Embryonic facial prominence (tissue), 1 donor: ENCODE measurements around the gene LGALS9.
"Not testable (repeated sequence)": the region's sequence is repeated elsewhere in the genome, so short reads cannot be mapped to it uniquely, and the experiment has no call there.

Experiments
- DNase-seq: peaks from one replicate; pipeline ENCODE4 v3.0.0-alpha.2; 2016; ENCODE audit errors: extremely low spot score

The LGALS9 gene

DNA sequence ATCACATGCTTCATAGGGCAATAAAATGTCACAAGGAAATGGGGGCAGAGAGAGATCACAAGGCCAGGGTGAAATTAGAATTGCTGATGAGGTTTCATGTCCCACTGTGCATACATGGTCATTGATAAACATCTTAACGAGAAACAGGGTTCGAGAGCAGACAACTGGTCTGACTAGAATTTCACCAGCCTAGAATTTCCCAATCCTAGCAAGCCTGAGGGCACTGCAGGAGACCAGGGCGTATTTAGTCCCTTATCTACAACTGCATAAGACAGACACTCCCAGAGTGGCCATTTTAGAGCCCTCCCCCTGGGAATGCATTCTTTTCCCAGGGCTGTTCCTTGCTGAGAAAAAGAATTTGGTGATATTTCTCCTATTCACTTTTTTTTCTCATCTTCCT, 55.3 kb downstream of the LGALS9 start:
- DNase-seq = not testable (repeated sequence)

DNA sequence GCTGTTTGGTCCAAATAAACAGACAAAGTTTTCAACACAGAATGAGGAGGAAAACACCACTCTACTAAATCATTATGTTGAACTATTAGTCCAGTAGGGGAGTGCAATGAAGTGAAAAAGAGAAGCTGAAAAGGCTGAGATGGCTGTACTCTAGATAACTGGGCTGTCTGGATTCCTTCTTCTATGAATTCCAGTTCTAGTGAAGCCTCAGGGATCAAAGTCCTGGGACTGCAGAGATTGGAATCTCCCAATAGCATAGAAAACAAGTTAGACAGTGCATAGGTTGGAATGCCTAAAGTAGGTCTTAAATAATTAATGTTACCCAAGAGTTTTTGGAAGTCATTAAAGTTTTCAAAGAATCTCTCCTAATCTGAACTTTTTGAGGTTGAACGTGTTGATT, 59.9 kb downstream of the LGALS9 start:
- no peak for DNase-seq

DNA sequence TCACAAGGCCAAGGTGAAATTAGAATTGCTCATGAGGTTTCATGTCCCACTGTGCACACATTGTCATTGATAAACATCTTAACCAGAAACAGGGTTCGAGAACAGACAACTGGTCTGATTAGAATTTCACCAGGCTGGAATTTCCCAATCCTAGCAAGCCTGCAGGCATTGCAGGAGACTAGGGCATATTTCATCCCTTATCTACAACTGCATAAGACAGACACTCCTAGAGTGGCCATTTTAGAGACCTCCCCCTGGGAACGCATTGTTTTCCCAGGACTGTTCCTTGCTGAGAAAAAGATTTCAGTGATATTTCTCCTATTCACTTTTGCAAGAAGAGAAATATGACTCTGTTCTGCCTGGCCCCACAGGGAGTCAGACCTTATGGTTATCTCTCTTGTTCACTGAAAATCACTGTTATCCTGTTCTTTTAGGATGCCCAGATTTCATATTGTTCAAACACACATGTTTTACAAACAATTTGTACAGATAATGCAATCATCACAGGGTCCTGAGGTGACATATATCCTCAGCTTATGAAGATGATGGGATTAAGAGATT, 64.3 kb downstream of the LGALS9 start:
- not testable (repeated sequence) for DNase-seq
